Hepatocyte (in vitro differentiated cells): ENCODE measurements around the gene QRSL1. TPM values are rescaled to one million over a fixed set of nuclear protein-coding genes. Genes with fewer than 3 reads are reported as not detected.

Source experiments
- DNase-seq: peaks from one replicate; pipeline ENCODE4 v3.0.0-alpha.2; 2016; ENCODE audit warnings: low spot score
- H2AFZ ChIP-seq: fragments of 200-600 bp; sonication (generic); 2 replicates; pipeline ENCODE4 v1.6.0; 2016; ENCODE audit warnings: antibody characterized with exemption, mild to moderate bottlenecking
- H3K27ac ChIP-seq: fragments of 200-600 bp; sonication (generic); 2 replicates; pipeline ENCODE4 v1.5.1; 2016; ENCODE audit warnings: mild to moderate bottlenecking
- H3K27me3 ChIP-seq: fragments of 200-600 bp; sonication (generic); 2 replicates; pipeline ENCODE4 v1.6.1; 2016
- H3K36me3 ChIP-seq: fragments of 200-600 bp; sonication (generic); replicated peaks from 2 replicates; pipeline ENCODE4 v1.5.1; 2016; ENCODE audit warnings: low read depth; ENCODE audit not compliant: insufficient read depth
- H3K4me1 ChIP-seq: fragments of 200-600 bp; sonication (generic); 2 replicates; pipeline ENCODE4 v1.5.1; 2016; ENCODE audit warnings: mild to moderate bottlenecking, moderate library complexity; ENCODE audit not compliant: insufficient read depth
- H3K4me2 ChIP-seq: fragments of 200-600 bp; sonication (generic); 2 replicates; pipeline ENCODE4 v1.6.0; 2016
- H3K4me3 ChIP-seq: fragments of 200-600 bp; sonication (generic); 2 replicates; pipeline ENCODE4 v1.5.1; 2016; ENCODE audit warnings: mild to moderate bottlenecking
- H3K79me2 ChIP-seq: fragments of 200-600 bp; sonication (generic); 2 replicates; pipeline ENCODE4 v1.6.0; 2017; ENCODE audit warnings: mild to moderate bottlenecking
- H3K9me2 ChIP-seq: fragments of 200-600 bp; sonication (generic); replicated peaks from 2 replicates; pipeline ENCODE4 v1.6.0; 2017; ENCODE audit warnings: mild to moderate bottlenecking; ENCODE audit not compliant: insufficient read depth
- H3K9me3 ChIP-seq: fragments of 200-600 bp; sonication (generic); 2 replicates; pipeline ENCODE4 v1.5.1; 2016; ENCODE audit warnings: low read depth, mild to moderate bottlenecking
- H4K20me1 ChIP-seq: fragments of 200-600 bp; sonication (generic); 2 replicates; pipeline ENCODE4 v1.6.0; 2016; ENCODE audit warnings: mild to moderate bottlenecking; ENCODE audit not compliant: insufficient read depth, poor library complexity, severe bottlenecking
- EZH2 ChIP-seq: fragments of 200-600 bp; sonication (generic); IDR thresholded peaks from 2 replicates; pipeline ENCODE4 v1.6.1; 2016; ENCODE audit warnings: antibody characterized with exemption, mild to moderate bottlenecking, borderline replicate concordance
- EZH2phosphoT487 ChIP-seq: fragments of 200-600 bp; sonication (generic); IDR thresholded peaks from one replicate; pipeline ENCODE4 v1.6.1; 2018; ENCODE audit warnings: antibody characterized with exemption, mild to moderate bottlenecking, low read depth, moderate library complexity; ENCODE audit not compliant: unreplicated experiment, severe bottlenecking
- WGBS: methylation state at CpG from one replicate; pipeline ENCODE4 v1.1.6; 2016; ENCODE audit warnings: low lambda C conversion rate; ENCODE audit errors: missing lambda C conversion rate; 5-methylcytosine and 5-hydroxymethylcytosine counted together
- polyA plus RNA-seq: library from polyadenylated mRNA; unstranded; fragments of >200 nt; fragmentation: Nextera tagmentation; extraction: Ambion mirVana; gene quantifications from 2 replicates; pipeline ENCODE4 v1.2.1, GENCODE V29; 2016
- total RNA-seq: library from RNA; depleted of rRNA; stranded (reverse); fragments of >200 nt; gene quantifications from 2 replicates; pipeline ENCODE4 v1.2.3, GENCODE V29; 2014
- TF ChIP-seq, protein P1 (sequence below): fragments of 200-600 bp; sonication (generic); IDR thresholded peaks from 2 replicates; pipeline ENCODE4 v1.5.1; 2016; ENCODE audit warnings: antibody characterized with exemption, mild to moderate bottlenecking; ENCODE audit not compliant: poor library complexity

Gene QRSL1
- total and polyA plus RNA-seq, 2 experiments from 2014 or later = 9.9 to 13.6 TPM

DNA sequence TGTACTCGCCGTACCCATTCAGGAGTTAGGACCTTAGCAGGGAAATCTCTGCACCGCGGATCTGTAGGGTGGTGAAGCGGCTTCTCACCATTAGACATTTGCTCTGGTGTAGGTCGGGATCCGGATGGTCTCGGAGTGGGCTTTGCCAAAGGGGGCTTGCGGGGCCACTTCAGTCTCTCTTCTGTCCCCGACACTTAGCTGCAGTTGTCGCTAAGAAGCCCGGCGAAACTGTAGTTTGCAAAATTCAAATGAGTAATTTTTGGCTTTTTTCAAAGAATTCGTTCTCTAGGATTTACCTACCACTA is 433 bp downstream of the QRSL1 start:
- WGBS = 2% methylated on average over 14 of the region's 14 CpGs
- Histone ChIP-seq H3K4me3 (peak overlapping the region; percentile 66), H3K4me2 (peak overlapping the region; percentile 84), H3K27me3 (no peaks in the 10 kb centered on the region), H2AFZ (peak overlapping the region; percentile 77), H3K4me1 (peaks cover 4% of the 10 kb centered on the region), H3K9me3 (no peaks in the 10 kb centered on the region), H3K79me2 (peaks cover 52% of the 10 kb centered on the region), H4K20me1 (no peaks in the 10 kb centered on the region), H3K36me3 (no peaks in the 10 kb centered on the region), H3K9me2 (no peaks in the 10 kb centered on the region), H3K27ac (peak overlapping the region; percentile 91)
- DNase-seq = no peak
- TF ChIP-seq, protein P1, sequence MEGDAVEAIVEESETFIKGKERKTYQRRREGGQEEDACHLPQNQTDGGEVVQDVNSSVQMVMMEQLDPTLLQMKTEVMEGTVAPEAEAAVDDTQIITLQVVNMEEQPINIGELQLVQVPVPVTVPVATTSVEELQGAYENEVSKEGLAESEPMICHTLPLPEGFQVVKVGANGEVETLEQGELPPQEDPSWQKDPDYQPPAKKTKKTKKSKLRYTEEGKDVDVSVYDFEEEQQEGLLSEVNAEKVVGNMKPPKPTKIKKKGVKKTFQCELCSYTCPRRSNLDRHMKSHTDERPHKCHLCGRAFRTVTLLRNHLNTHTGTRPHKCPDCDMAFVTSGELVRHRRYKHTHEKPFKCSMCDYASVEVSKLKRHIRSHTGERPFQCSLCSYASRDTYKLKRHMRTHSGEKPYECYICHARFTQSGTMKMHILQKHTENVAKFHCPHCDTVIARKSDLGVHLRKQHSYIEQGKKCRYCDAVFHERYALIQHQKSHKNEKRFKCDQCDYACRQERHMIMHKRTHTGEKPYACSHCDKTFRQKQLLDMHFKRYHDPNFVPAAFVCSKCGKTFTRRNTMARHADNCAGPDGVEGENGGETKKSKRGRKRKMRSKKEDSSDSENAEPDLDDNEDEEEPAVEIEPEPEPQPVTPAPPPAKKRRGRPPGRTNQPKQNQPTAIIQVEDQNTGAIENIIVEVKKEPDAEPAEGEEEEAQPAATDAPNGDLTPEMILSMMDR = no peak
- TF ChIP-seq EZH2 = no peak
- TF ChIP-seq EZH2phosphoT487 = no peak

DNA sequence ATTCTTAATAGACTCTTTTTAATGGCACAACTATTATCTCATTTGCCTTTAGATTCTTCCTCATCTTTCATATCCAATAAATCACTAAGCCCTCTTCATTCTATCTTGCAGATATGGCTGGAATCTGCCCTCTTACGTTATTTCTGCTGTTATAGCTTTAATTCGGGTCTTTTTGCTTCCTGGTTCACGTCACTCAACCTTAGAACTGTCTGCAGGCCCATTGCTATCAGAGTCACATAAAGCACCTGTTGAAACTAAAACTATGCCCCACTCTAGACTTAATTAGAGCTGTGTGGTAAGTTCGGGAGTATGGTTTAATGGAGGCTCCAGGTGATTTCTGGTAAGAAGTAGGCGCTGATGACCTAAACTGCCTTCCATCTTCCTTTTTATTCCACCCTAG is 988 bp downstream of the QRSL1 start:
- H3K27ac ChIP-seq = peak overlapping the region; percentile 91
- H3K4me1 ChIP-seq = peaks cover 4% of the 10 kb centered on the region
- H3K9me3 ChIP-seq = no peaks in the 10 kb centered on the region
- peak overlapping the region; percentile 77 for H2AFZ ChIP-seq
- H4K20me1 ChIP-seq = no peaks in the 10 kb centered on the region
- peak overlapping the region; percentile 84 for H3K4me2 ChIP-seq
- H3K36me3 ChIP-seq = no peaks in the 10 kb centered on the region
- no peaks in the 10 kb centered on the region for H3K9me2 ChIP-seq
- DNase-seq = peak; percentile 6
- no peaks in the 10 kb centered on the region for H3K27me3 ChIP-seq
- TF ChIP-seq, protein P1 = no peak
- TF ChIP-seq EZH2phosphoT487 (no peak), EZH2 (no peak)
- WGBS = 43% methylated on average over 5 of the region's 5 CpGs
- H3K4me3 ChIP-seq = peak overlapping the region; percentile 66
- peaks cover 57% of the 10 kb centered on the region for H3K79me2 ChIP-seq

DNA sequence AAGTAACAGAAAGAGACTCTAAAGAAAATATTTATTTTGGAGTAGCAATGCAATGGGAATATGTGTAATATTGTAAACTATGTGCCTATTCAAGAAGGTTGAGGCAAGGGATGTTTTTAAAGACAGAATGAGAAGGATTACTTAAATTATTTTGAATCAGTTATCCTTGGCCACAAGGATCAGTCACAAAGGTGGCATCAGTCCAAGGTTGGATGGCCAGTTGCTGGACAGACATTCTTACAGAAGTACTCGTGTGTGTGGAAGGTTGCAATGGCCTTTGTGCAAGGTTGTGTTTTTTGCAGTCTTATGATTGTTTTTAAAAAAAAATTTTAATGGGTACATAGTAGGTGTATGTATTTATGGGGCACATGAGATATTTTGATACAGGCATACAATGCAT is 2.0 kb downstream of the QRSL1 start:
- Histone ChIP-seq H3K4me2 (no peak overlapping the region), H4K20me1 (no peaks in the 10 kb centered on the region), H3K27ac (no peak overlapping the region), H3K9me2 (no peaks in the 10 kb centered on the region), H3K4me3 (no peak overlapping the region), H2AFZ (no peak overlapping the region), H3K4me1 (peaks cover 4% of the 10 kb centered on the region), H3K27me3 (no peaks in the 10 kb centered on the region), H3K79me2 (peaks cover 65% of the 10 kb centered on the region), H3K36me3 (no peaks in the 10 kb centered on the region), H3K9me3 (no peaks in the 10 kb centered on the region)
- WGBS = 92% methylated on average over 1 of the region's 1 CpG
- no peak for DNase-seq
- TF ChIP-seq EZH2phosphoT487 = no peak
- TF ChIP-seq, protein P1 = no peak

DNA sequence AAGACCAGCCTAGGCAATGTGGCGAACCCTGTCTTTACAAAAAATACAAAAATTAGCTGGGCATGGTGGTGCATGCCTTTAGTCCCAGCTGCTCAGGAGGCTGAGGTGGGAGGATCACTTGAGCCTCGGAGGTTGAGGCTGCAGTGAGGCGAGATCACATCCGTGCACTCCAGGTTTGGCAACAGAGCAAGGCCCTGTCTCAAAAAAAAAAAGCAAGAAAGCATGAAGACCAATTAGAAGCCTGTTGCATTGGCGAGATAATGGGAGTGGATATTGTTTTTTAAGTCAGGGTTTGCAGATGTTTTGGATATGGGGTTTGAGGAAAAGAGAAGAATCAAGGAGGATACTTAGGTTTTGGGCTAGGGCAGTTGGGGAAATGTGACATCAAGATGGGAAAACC is 5.2 kb downstream of the QRSL1 start:
- 94% methylated on average over 5 of the region's 5 CpGs for WGBS

More for the DNA sequence above, 5.2 kb downstream of the QRSL1 start:
- Histone ChIP-seq H4K20me1 (no peaks in the 10 kb centered on the region), H2AFZ (no peak overlapping the region), H3K27me3 (no peaks in the 10 kb centered on the region), H3K36me3 (no peaks in the 10 kb centered on the region), H3K9me3 (no peaks in the 10 kb centered on the region), H3K79me2 (peaks cover 87% of the 10 kb centered on the region), H3K9me2 (no peaks in the 10 kb centered on the region), H3K4me3 (no peak overlapping the region), H3K27ac (no peak overlapping the region), H3K4me1 (peaks cover 4% of the 10 kb centered on the region), H3K4me2 (no peak overlapping the region)
- TF ChIP-seq EZH2 (no peak), EZH2phosphoT487 (no peak)
- TF ChIP-seq, protein P1 = no peak
- DNase-seq = no peak
